ENCODE measurements around the gene CAPS.

Gene CAPS

DNA sequence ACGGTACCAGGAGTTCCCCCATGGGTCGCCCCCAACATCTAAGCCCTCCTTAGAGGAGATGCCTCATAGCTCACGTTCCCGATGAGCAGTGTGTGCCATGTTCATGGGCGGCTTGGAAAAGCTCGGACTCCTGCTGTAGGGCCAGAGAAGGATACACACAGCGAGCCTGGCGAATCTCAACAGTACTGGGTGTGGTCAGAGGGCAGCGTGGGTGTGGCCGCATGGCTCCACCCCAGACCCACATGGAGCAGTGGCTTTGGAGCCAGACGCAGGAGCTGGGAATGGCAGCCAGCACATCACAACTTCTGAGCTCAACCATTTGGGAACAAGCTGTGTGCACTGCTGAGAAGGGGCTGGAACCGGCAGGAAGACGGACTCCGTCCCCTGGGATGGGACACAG is 15.6 kb downstream of the CAPS start:
- Mint-ChIP-seq H3K36me3 (peaks cover 37% of the 10 kb centered on the region), H3K27ac (no peak overlapping the region), H3K4me3 (no peak overlapping the region), H3K9me3 (no peaks in the 10 kb centered on the region), H3K27me3 (no peaks in the 10 kb centered on the region), H3K4me1 (no peaks in the 10 kb centered on the region)
- CTCF ChIA-PET: no interaction called here
- DNase-seq: no peak

DNA sequence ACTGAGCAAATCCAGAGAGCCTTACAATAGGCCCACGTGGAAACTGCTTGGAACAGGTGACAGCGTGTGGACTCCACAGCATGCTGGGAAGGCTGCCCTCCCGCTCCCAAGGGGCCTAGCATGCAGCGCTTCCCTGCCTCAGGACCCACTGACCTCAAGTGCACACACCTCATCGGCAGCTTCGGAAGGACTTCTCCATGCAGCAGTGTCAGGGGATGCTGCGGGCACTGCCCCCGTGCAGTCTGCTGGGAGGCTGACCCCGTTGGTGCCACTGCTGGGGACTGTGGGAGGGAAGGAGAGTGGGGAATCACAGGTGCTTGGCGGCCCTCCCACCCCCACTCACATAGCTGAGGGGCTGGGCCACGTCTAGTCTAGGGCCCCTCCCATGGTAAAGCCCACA is 17.2 kb downstream of the CAPS start:
- Mint-ChIP-seq H3K27ac (no peak overlapping the region), H3K4me3 (no peak overlapping the region), H3K9me3 (no peaks in the 10 kb centered on the region), H3K27me3 (no peaks in the 10 kb centered on the region), H3K4me1 (no peaks in the 10 kb centered on the region), H3K36me3 (peaks cover 27% of the 10 kb centered on the region)
- no peak for DNase-seq
- CTCF ChIA-PET: no interaction called here

DNA sequence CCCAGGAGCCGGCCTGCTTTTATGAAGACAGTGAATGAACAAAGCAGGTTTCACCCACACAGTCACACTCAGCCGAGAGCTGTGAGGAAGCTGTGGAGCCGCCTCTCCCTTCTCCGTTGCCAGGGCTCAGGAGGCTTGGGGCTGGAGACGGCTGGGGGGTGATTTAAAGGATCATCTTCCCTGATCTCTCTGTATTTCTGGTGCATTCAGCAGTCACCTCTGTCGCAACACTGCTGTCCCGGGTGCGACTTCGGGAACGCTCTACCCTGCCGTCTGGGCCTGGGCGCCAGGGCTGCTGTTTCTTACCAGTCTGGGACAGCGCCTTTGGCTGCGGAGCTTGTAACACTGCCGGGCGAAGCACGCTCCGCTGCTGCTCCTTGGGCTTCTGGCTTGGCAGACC is 18.1 kb downstream of the CAPS start:
- no peaks in the 10 kb centered on the region for H3K9me3 Mint-ChIP-seq
- no peak for DNase-seq
- peaks cover 30% of the 10 kb centered on the region for H3K36me3 Mint-ChIP-seq
- no peak overlapping the region for H3K4me3 Mint-ChIP-seq
- CTCF ChIA-PET: no interaction called here
- H3K27ac Mint-ChIP-seq: no peak overlapping the region
- no peaks in the 10 kb centered on the region for H3K4me1 Mint-ChIP-seq
- no peaks in the 10 kb centered on the region for H3K27me3 Mint-ChIP-seq

DNA sequence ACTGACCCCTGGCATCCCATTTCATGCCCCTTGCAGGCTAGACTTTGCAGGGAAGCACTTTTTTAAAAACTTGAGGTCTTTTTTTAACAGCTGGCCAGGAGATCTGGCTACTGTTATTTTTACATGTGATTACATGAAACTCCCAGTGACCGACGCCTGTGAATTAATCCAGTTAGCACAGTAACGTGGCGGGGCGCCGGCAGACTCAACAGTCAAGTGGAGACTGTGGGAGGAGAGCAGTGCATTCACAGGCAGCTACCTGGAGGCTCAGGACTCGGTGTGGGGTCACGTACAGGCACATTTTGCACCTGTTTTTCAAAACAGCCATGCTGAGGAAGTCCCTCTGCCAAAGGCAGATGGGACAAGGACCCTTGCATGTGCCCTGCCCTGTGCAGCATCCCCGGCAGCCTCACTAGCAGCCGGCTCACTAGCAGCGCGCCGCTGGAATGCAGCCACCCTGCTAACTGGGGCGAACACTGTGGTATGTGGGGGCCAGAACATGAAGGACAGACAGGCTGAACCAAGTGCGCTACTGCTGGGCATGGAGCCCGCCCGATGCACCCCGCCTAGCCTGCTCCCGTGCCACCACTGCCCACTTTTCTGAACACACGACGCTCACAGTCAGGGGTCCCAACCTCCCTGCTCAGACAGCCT is 18.7 kb downstream of the CAPS start:
- H3K27me3 Mint-ChIP-seq: no peaks in the 10 kb centered on the region
- DNase-seq: no peak
- no peaks in the 10 kb centered on the region for H3K9me3 Mint-ChIP-seq
- H3K36me3 Mint-ChIP-seq: peaks cover 32% of the 10 kb centered on the region
- no peaks in the 10 kb centered on the region for H3K4me1 Mint-ChIP-seq
- no peak overlapping the region for H3K4me3 Mint-ChIP-seq
- no peak overlapping the region for H3K27ac Mint-ChIP-seq
- CTCF ChIA-PET: no interaction called here

DNA sequence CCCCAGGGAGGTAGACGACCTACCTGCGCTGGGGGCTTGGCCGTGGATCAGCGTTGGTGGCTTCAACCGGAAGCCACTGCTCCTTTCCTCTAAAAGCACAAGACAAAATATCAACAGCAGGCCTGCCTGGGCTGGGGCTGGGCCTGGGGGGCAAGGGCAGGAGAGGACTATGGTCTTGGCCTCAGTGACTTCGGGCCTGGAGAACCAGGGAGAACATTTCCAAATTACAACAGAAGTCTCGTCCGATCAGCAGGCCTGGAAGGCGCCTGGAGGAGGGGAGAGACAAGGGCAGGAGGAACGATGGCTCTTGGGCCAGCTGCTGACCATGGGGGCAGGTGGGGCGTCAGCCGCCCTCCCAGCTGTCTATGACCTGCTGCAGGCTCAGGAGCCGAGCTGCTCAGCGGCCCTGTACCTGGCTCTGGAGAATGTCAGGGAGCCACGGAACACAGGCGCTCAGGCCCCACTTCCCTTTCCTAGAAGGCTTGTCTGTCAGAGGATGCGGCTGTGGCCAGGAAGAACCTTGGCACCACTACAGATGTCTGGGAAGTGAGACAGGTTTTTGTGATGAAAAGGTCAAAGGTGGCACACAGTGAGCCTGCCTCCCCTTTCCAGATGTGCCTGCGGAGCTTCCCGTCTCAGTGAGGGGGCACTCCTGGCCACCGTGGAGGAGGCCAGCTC is 19.5 kb downstream of the CAPS start:
- Mint-ChIP-seq H3K9me3 (no peaks in the 10 kb centered on the region), H3K4me3 (no peak overlapping the region), H3K4me1 (no peaks in the 10 kb centered on the region), H3K27me3 (no peaks in the 10 kb centered on the region), H3K27ac (peak overlapping the region; percentile 69), H3K36me3 (peaks cover 27% of the 10 kb centered on the region)
- DNase-seq: no peak
- CTCF ChIA-PET: no interaction called here

DNA sequence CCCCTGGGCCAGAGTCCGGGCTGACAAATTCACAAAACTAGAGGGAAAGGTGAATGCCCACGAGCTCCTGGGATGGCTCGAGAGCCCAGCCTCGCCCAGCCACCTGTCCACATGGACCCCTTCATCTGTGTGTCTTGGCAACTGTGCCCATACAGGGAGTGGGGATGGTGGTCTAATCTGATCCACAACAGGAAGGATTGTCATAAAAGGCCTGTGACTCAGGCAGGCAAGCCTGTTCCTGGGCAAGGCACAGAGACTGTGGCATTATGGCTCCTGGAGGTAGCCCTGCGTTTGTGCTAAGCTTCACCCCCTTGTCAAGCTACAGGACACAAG is 20.0 kb downstream of the CAPS start:
- Mint-ChIP-seq H3K27me3 (no peaks in the 10 kb centered on the region), H3K4me1 (no peaks in the 10 kb centered on the region), H3K4me3 (no peak overlapping the region), H3K36me3 (peaks cover 23% of the 10 kb centered on the region), H3K27ac (no peak overlapping the region), H3K9me3 (no peaks in the 10 kb centered on the region)
- CTCF ChIA-PET: no interaction called here
- DNase-seq: no peak

DNA sequence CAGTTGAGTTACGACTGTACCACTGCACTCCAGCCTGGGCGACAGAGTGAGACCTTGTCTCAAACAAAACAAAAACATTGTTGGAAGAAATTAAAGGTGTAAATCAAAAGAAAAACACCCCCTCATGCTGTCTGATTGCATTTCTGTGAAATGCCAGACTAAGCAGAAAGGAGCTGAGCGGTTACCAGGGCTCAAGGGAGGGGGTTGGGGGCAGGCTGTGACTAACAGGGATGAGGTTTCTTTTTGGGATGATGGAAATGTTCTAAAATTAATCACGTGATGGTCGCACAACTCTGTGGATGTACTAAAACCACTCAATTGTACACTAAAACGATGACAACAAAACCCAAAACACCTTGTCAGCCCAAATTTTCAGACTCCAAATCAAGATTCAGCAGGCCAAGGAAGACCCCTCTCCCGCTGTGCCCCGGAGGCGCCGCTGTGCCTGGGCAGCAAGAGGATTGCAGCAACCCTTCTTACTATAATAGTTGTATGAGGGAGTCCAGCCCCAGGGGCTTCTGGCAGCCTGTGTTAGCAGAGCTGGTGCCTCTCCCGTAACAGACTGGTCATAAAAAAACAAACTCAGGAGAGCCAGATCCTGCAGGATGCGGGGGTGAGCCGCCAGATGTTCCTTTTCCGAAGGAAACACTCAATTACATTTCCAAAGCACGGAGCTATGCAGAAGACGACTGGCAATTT is 20.9 kb downstream of the CAPS start:
- no peak for DNase-seq
- Mint-ChIP-seq H3K36me3 (peaks cover 22% of the 10 kb centered on the region), H3K4me3 (no peak overlapping the region), H3K27ac (no peak overlapping the region), H3K9me3 (no peaks in the 10 kb centered on the region), H3K4me1 (no peaks in the 10 kb centered on the region), H3K27me3 (no peaks in the 10 kb centered on the region)
- CTCF ChIA-PET: no interaction called here

DNA sequence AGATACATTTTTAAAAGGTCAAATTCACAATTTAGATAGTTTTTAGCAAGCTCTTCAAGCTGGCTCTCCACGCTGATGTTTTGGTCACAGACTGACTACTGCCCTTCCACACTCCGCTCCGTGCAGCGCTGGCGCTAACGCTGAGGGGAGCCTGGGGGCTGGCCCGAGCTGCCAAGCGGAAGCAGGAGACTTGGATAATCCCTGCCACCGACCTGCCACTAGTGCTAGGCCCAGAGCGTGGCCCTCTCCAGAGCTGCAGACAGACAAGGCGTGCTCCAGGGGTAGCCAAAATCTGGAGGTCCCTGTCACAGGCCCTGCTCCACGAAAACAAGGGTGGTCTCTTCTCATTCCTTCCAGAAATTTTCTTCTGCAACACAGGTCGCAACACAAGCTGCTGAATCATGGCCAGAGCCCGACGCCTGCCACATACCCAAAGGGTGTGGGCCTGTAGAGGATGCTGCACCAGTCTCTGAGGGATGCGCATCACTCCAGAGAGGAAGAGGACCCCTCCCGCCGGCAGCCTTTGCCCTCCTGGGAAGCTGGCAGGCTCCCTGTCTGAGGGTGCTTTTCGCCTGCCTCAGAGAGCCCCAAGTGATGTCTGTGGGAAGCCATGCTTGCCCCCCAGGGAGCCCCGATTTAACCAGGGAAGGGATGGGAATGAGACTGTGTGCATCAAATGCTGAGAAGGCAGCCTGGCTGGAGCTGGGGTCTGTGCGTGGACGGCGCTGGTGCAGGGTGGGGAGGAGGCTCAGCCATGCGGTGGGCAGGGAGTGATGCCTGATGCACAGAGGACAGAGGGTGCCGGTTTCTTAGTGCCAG is 21.6 kb downstream of the CAPS start:
- Mint-ChIP-seq H3K36me3 (peaks cover 25% of the 10 kb centered on the region), H3K27ac (no peak overlapping the region)
- CTCF ChIA-PET: no interaction called here

DNA sequence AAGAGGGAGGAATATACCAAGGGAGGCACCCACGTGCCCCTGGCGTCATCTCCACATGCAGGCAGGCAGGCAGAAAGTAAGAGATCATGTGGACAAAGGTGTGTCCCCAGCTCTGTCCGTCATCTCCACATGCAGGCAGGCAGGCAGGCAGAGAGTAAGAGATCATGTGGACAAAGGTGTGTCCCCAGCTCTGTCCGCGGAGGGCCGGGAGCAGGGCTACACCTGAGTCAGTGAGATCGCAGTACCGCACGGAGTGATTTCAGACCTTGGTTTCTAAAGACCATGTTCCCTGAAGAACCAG is 22.2 kb downstream of the CAPS start:
- DNase-seq: no peak
- H3K4me3 Mint-ChIP-seq: no peak overlapping the region
- H3K9me3 Mint-ChIP-seq: no peaks in the 10 kb centered on the region
- peaks cover 23% of the 10 kb centered on the region for H3K36me3 Mint-ChIP-seq
- CTCF ChIA-PET: interaction anchor here (0.9 kb wide), 1 partner anchor 11 kb away, joined by 3 read pairs; no protein-coding TSS in a partner anchor
- no peak overlapping the region for H3K27ac Mint-ChIP-seq
- H3K27me3 Mint-ChIP-seq: no peaks in the 10 kb centered on the region
- no peaks in the 10 kb centered on the region for H3K4me1 Mint-ChIP-seq

More for the DNA sequence above, 21.6 kb downstream of the CAPS start:
- Mint-ChIP-seq H3K4me1 (no peaks in the 10 kb centered on the region), H3K4me3 (no peak overlapping the region), H3K27me3 (no peaks in the 10 kb centered on the region), H3K9me3 (no peaks in the 10 kb centered on the region)
- no peak for DNase-seq

DNA sequence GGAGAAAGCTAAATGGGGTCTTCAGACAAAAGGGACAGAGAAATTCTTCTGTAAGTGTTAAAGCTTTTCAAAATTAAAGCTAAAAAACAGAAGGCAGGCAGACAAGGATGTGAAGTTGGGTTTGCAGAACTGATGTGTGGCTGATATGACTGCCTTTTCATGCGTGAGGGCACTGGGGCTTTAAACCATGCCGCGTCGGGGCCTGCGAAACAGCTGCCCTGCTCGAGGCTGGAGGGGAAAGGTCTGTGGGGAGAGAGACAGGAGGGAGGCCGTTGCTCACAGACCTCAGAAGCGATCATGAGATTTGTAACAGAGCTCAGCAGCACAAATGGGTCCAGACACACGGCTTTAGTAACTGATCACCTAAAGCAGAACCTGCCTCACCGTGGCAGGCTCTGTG is 23.5 kb downstream of the CAPS start:
- no peaks in the 10 kb centered on the region for H3K9me3 Mint-ChIP-seq
- DNase-seq: no peak
- H3K36me3 Mint-ChIP-seq: peaks cover 22% of the 10 kb centered on the region
- H3K27ac Mint-ChIP-seq: no peak overlapping the region
- CTCF ChIA-PET: interaction anchor here (0.9 to 1.1 kb wide), 2 partner anchors 12 to 134 kb away, joined by 3 read pairs; no protein-coding TSS in a partner anchor
- H3K27me3 Mint-ChIP-seq: no peaks in the 10 kb centered on the region
- H3K4me3 Mint-ChIP-seq: no peak overlapping the region
- no peaks in the 10 kb centered on the region for H3K4me1 Mint-ChIP-seq

DNA sequence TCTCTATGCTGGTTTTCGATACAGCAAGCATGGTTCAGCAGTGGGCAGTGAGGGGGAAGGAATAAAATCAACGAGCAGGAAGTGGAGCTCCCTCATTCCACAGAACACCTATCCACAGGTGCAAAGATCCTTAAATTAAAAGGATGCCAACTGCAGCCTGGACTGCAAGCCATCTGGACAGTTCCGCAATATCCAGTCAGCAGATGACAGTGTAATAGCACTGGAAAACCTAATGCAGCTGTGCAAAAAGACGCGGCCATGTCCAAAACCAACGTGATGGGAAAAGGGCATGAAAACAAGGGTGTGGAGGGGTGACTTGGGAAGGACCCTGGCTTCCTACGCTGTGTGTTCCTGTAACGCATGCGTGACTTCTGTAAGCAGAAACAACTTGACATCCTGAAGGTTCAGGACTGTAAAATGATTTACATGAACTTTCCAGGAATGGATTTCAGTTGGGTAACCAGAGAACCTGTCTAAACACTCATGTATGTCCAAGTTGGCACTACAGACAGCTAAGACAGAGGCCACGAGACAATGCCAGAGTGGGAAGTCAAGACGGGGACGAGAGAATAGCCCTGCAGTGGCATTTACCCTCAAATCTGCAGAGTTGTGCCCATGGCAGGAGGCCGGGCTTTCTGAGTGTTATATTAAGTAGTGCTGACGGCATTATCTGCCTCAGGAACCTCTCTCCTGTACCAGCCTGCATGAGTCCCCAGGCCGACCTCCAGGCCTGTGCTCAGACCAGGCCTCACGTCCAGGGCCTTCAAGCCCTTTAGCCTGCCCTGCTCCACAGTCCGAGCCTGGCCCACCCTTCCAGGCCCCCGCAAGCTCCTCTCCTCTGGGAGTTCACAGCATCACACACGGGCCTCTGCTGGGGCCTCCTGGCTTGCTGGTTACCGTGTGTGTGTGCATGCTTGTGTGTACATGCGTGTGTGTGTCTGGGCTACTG is 26.5 kb downstream of the CAPS start:
- Mint-ChIP-seq H3K4me3 (no peak overlapping the region), H3K27me3 (no peaks in the 10 kb centered on the region), H3K27ac (no peak overlapping the region), H3K36me3 (peaks cover 21% of the 10 kb centered on the region), H3K9me3 (no peaks in the 10 kb centered on the region), H3K4me1 (peaks cover under 1% of the 10 kb centered on the region)
- DNase-seq: no peak
- CTCF ChIA-PET: no interaction called here

DNA sequence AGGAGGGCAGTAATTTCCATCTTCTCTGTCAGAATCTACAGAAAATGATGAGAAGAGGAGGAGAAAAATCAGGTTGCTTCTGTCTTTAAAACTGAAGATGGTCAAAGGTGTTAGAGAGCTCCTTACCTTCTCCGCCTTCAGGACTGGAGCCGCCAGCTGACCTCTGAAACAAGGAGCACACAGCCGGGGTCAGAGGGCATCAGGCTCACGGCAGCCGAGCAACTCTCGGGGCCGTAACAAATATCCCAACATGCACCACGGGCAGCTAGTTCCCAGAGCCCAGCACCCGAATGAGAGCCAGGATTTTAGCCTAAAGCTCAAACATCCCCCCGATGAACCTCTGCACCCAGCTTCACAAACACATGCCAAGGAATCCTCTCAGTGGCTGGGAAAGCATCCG is 27.6 kb downstream of the CAPS start:
- Mint-ChIP-seq H3K36me3 (peaks cover 21% of the 10 kb centered on the region), H3K9me3 (no peaks in the 10 kb centered on the region), H3K27me3 (no peaks in the 10 kb centered on the region), H3K4me1 (peaks cover 2% of the 10 kb centered on the region), H3K27ac (no peak overlapping the region), H3K4me3 (no peak overlapping the region)
- CTCF ChIA-PET: no interaction called here
- no peak for DNase-seq

DNA sequence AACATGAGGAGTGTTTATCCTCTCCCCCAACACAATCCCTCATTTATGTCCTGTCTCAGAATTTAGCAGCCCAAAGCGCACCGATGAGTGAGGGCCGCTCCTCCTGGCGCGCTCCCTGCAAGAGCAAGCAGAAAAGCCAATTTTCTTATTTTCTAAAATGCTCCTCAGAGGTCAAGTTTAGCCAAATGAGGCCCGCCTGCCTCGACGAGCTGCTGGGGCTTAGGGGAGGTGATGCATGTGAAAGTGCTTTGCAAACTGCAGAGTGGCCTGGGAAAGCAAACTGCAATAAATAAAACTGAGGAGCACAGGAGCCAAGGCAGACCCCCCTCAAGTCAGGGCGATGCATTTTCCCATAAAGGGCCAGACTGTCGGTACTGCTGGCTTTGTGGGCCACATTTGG is 29.0 kb downstream of the CAPS start:
- Mint-ChIP-seq H3K27me3 (no peaks in the 10 kb centered on the region), H3K4me1 (peaks cover 13% of the 10 kb centered on the region), H3K27ac (peak overlapping the region; percentile 2), H3K9me3 (no peaks in the 10 kb centered on the region), H3K4me3 (no peak overlapping the region), H3K36me3 (peaks cover 19% of the 10 kb centered on the region)
- DNase-seq: no peak
- CTCF ChIA-PET: interaction anchor here (0.9 to 1.2 kb wide), 2 partner anchors 25 to 275 kb away, joined by 3 to 4 read pairs; no protein-coding TSS in a partner anchor

DNA sequence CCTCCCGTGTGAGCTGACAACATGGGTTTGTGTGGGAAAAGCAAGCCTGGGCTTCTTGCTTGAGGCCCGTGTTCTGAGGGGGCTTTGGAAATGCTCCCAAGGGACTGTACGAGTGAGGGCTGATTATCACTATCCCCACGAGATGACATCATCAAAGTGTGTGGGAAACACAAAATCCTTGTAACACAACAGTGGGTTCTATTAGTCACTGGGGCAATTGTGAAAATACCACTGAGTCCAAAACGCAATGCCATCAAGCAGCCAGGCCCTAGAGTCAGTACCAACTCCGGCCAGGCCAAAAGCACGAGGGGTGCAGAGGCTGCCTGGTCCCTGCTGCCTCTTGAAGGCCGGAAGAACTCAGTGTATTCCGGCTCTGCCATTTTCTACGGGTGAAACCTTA is 29.6 kb downstream of the CAPS start:
- no peaks in the 10 kb centered on the region for H3K9me3 Mint-ChIP-seq
- no peak for DNase-seq
- no peak overlapping the region for H3K27ac Mint-ChIP-seq
- CTCF ChIA-PET: interaction anchor here (0.9 to 1.2 kb wide), 2 partner anchors 24 to 275 kb away, joined by 3 to 4 read pairs; no protein-coding TSS in a partner anchor
- H3K36me3 Mint-ChIP-seq: peaks cover 22% of the 10 kb centered on the region
- H3K27me3 Mint-ChIP-seq: no peaks in the 10 kb centered on the region
- no peak overlapping the region for H3K4me3 Mint-ChIP-seq
- H3K4me1 Mint-ChIP-seq: peaks cover 19% of the 10 kb centered on the region

All from activated naive CD4-positive, alpha-beta T cell treated with anti-CD3 and anti-CD28 coated beads, Interleukin-2, amount 10 ng/mL, durations not matched to agents 7 days and 5 days (primary cell).